Ovary (tissue), 9 donors: ENCODE data around the gene ZNF214. TPM values are rescaled to one million over a fixed set of nuclear protein-coding genes. Genes with fewer than 3 reads are reported as not detected.
A peak's percentile ranks its signal among the peaks of the same experiment; 100 is the strongest.

Experiments
- DNase-seq, 5 donors: peaks; one replicate each; pipeline ENCODE4 v3.0.0-alpha.2; 2019 to 2020
- H3K27ac ChIP-seq, 2 donors: fragments of 200-600 bp; one replicate each; pipeline versions ENCODE4 v1.5.1 to v1.8.0; 2019 to 2022
- H3K27me3 ChIP-seq: fragments of 200-600 bp; one replicate; pipeline ENCODE4 v1.8.0; 2022
- H3K36me3 ChIP-seq: fragments of 200-600 bp; sonication (generic); one replicate; pipeline ENCODE4 v1.5.1; 2019
- H3K4me1 ChIP-seq: one replicate; pipeline ENCODE4 v1.8.1; 2013; ENCODE audit warnings: mild to moderate bottlenecking, moderate library complexity; ENCODE audit not compliant: insufficient read depth
- H3K4me3 ChIP-seq: fragments of 200-600 bp; sonication (generic); one replicate; pipeline ENCODE4 v1.5.1; 2017
- H3K9me3 ChIP-seq, 2 donors: fragments of 200-600 bp in 1 of 2; sonication (generic) in 1 of 2; one replicate each; pipeline versions ENCODE4 v1.5.1 to v1.8.1; 2013 to 2019; ENCODE audit warnings: mild to moderate bottlenecking in 1 of 2, moderate library complexity in 1 of 2
- CTCF ChIP-seq, 3 donors: fragments of 450-650 bp in 2 of 3; fragments of 200-600 bp in 1 of 3; IDR thresholded peaks; one replicate each; pipeline versions ENCODE4 v1.5.1 to v1.8.0; 2016 to 2022; ENCODE audit warnings: antibody characterized with exemption in 3 of 3, mild to moderate bottlenecking in 1 of 3
- EP300 ChIP-seq: sonication (generic); formaldehyde crosslinking; IDR thresholded peaks from one replicate; pipeline ENCODE4 v1.6.1; 2017; ENCODE audit warnings: antibody characterized with exemption
- POLR2A ChIP-seq: fragments of 450-650 bp; IDR thresholded peaks from one replicate; pipeline ENCODE4 v1.6.1; 2017; ENCODE audit warnings: antibody characterized with exemption, mild to moderate bottlenecking, moderate library complexity
- WGBS, 3 donors: extraction: QIAGEN DNeasy Blood & Tissue Kit in 1 of 3; methylation state at CpG; one replicate each; pipeline versions ENCODE4 v1.1.5 to v1.1.7; 2013 to 2017; 5-methylcytosine and 5-hydroxymethylcytosine counted together
- intact Hi-C, 4 donors: fragments of 100-400 bp; cut with DNase I; formaldehyde crosslinking; loops; one replicate each; pipeline versions ENCODE4 v1.11.0 to v1.15.1; 2022 to 2023
- polyA plus RNA-seq, 2 donors: library from polyadenylated mRNA; stranded (reverse); fragments of 200-250 nt in 1 of 2; fragments of 350-450 nt in 1 of 2; fragmentation: Illumina TruSeq in 1 of 2; extraction: RNeasy Lipid Tissue Mini Kit (QIAGEN cat#74804) in 1 of 2; gene quantifications; one replicate each; pipeline ENCODE4 v1.2.3, GENCODE V29; 2013 to 2014
- total RNA-seq, 7 donors: library from RNA; depleted of rRNA in 2 of 7; stranded (reverse); fragments of >200 nt in 2 of 7; fragmentation: NEBNext Ultra II Directional in 3 of 7; extraction: Animal tissue kit (Norgen Biotek cat#: 25700) in 3 of 7; gene quantifications; one replicate each; pipeline versions ENCODE4 v1.1.0 to v1.2.4, GENCODE V29; 2016 to 2023
- donor health status: DM: no; HTN: no; CAD: no; lungs with moderate emphysema.
- donor health status: DM: no; HTN: no; CAD: no.
- donor health status: Bipolar disorder and iron deficiency.
- donor health status: DM: yes; HTN: yes; CAD: no.
- donor health status: DM: no; HTN: no; CAD: no.
- donor health status: DM: yes; HTN: yes; CAD: no.

The ZNF214 gene
- total and polyA plus RNA-seq, 9 donors: 3.2 to 6.8 (median 6.2) TPM

- H3K27ac ChIP-seq: peak overlapping the region in 1 of 2 donors; percentile 61
- no peaks in the 10 kb centered on the region for H3K9me3 ChIP-seq
- no peaks in the 10 kb centered on the region for H3K27me3 ChIP-seq
- intact Hi-C loops: no loop called here
- WGBS, 3 donors: 1 to 2% (median 2%) methylated on average over 25 to 26 of the region's 26 CpGs
- peaks cover 3% of the 10 kb centered on the region for H3K4me1 ChIP-seq
- no peak for TF ChIP-seq POLR2A
- TF ChIP-seq CTCF (IDR thresholded peaks at IDR 0.05): no peak
- TF ChIP-seq EP300: no peak
- H3K4me3 ChIP-seq: peak overlapping the region; percentile 58
- H3K36me3 ChIP-seq: no peaks in the 10 kb centered on the region
- peak; percentile 28 to 65 (median 37) for DNase-seq
Observed at GRCh38 chr11:7019500-7020182, 505 bp downstream of the ZNF214 start.

GRCh38 chr11:7016011-7016410 lies 4.1 kb downstream of the ZNF214 start:
- TF ChIP-seq CTCF (IDR thresholded peaks at IDR 0.05): no peak
- no peak for TF ChIP-seq EP300
- no peak for TF ChIP-seq POLR2A
- Histone ChIP-seq H3K36me3 (no peaks in the 10 kb centered on the region), H3K27me3 (no peaks in the 10 kb centered on the region), H3K4me1 (no peaks in the 10 kb centered on the region), H3K9me3 (no peaks in the 10 kb centered on the region), H3K27ac (no peak overlapping the region), H3K4me3 (no peak overlapping the region)
- intact Hi-C loops: no loop called here
- WGBS, 3 donors: 88 to 92% (median 89%) methylated on average over 1 of the region's 1 CpG
- no peak for DNase-seq

- Histone ChIP-seq H3K27ac (no peak overlapping the region), H3K27me3 (no peaks in the 10 kb centered on the region), H3K4me1 (no peaks in the 10 kb centered on the region), H3K4me3 (no peak overlapping the region), H3K9me3 (no peaks in the 10 kb centered on the region), H3K36me3 (no peaks in the 10 kb centered on the region)
- TF ChIP-seq CTCF (IDR thresholded peaks at IDR 0.05) (no peak), POLR2A (no peak), EP300 (no peak)
- WGBS, 3 donors: 95 to 98% (median 96%) methylated on average over 1 of the region's 1 CpG
- intact Hi-C loops: no loop called here
- no peak for DNase-seq
Observed at GRCh38 chr11:7014118-7014517, 6.0 kb downstream of the ZNF214 start.

- Histone ChIP-seq H3K27ac (no peak overlapping the region), H3K4me3 (no peak overlapping the region), H3K9me3 (peaks cover 0 to 5% of the 10 kb centered on the region in 2 donors), H3K4me1 (no peaks in the 10 kb centered on the region), H3K27me3 (no peaks in the 10 kb centered on the region), H3K36me3 (no peaks in the 10 kb centered on the region)
- no peak for TF ChIP-seq CTCF (IDR thresholded peaks at IDR 0.05)
- no peak for TF ChIP-seq EP300
- TF ChIP-seq POLR2A: no peak
- DNase-seq: no peak
- 63 to 71% (median 67%) methylated on average over 3 of the region's 3 CpGs for WGBS, 3 donors
- intact Hi-C loops: no loop called here
Observed at GRCh38 chr11:7004482-7004881, 15.7 kb downstream of the ZNF214 start.
